RWPE2 (cell line): ENCODE results near the gene ATP6V0E1.

ENCODE experiments used
- ATAC-seq: fragments of 200-7000 bp; cut with Tn5 transposase; 3 replicates; pipeline ENCODE4 v1.9.1; 2021; ENCODE audit warnings: low read depth
- DNase-seq: peaks from one replicate; pipeline ENCODE4 v3.0.0-alpha.2; 2020; ENCODE audit warnings: low spot score
- H3K27ac ChIP-seq: fragments of 450-650 bp; 2 replicates; pipeline ENCODE4 v1.5.1; 2017; ENCODE audit warnings: mild to moderate bottlenecking; ENCODE audit not compliant: poor library complexity, severe bottlenecking
- H3K27me3 ChIP-seq: fragments of 250-450 bp; sonication (Bioruptor Pico); 2 replicates; pipeline ENCODE4 v1.5.1; 2021; ENCODE audit warnings: mild to moderate bottlenecking, moderate library complexity; ENCODE audit not compliant: insufficient read depth, poor library complexity, severe bottlenecking
- H3K36me3 ChIP-seq: fragments of 250-450 bp; sonication (Bioruptor Pico); 2 replicates; pipeline ENCODE4 v1.5.1; 2020; ENCODE audit warnings: low read depth, mild to moderate bottlenecking, moderate library complexity
- H3K4me1 ChIP-seq: fragments of 250-450 bp; sonication (Bioruptor Pico); 2 replicates; pipeline ENCODE4 v1.5.1; 2021; ENCODE audit warnings: mild to moderate bottlenecking, moderate library complexity; ENCODE audit not compliant: insufficient read depth, poor library complexity, severe bottlenecking
- H3K4me3 ChIP-seq: fragments of 250-450 bp; sonication (Bioruptor Pico); 2 replicates; pipeline ENCODE4 v1.5.1; 2021; ENCODE audit warnings: mild to moderate bottlenecking, moderate library complexity; ENCODE audit not compliant: severe bottlenecking
- H3K9me3 ChIP-seq: fragments of 250-450 bp; sonication (Bioruptor Pico); 2 replicates; pipeline ENCODE4 v1.5.1; 2021; ENCODE audit warnings: mild to moderate bottlenecking, moderate library complexity; ENCODE audit not compliant: severe bottlenecking
- TF ChIP-seq, protein P1 (sequence below): fragments of 450-650 bp; IDR thresholded peaks from one replicate; pipeline ENCODE4 v1.5.1; 2017; ENCODE audit warnings: mild to moderate bottlenecking, moderate library complexity; ENCODE audit not compliant: poor library complexity, severe bottlenecking

Gene ATP6V0E1

DNA sequence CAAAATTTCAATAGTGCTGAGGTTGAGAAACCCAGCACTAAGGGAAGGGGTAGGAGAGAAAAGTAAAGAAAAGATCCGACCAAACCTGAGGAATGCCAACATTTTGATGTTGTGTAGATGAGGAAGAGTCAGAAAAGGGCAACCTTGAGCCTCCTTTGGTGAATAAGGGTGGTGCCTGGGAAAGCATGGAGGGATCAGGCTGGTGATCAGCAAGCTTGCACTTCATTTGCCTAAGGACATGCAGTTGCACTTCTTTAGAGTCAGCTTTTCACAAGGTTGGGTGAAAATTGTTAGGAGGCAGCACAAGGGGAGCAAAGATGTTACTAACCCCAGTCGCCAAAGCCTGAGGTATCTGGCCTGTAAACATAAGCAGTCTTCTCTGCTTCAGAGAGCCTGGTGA, 20.4 kb downstream of the ATP6V0E1 start:
- Histone ChIP-seq H3K4me3 (no peak overlapping the region), H3K27ac (no peak overlapping the region), H3K9me3 (no peaks in the 10 kb centered on the region), H3K4me1 (peaks cover 14% of the 10 kb centered on the region), H3K27me3 (no peaks in the 10 kb centered on the region), H3K36me3 (0 out of 2 replicates have a peak, but pooled peaks cover 7% of the 10 kb centered on the region)
- TF ChIP-seq, protein P1, sequence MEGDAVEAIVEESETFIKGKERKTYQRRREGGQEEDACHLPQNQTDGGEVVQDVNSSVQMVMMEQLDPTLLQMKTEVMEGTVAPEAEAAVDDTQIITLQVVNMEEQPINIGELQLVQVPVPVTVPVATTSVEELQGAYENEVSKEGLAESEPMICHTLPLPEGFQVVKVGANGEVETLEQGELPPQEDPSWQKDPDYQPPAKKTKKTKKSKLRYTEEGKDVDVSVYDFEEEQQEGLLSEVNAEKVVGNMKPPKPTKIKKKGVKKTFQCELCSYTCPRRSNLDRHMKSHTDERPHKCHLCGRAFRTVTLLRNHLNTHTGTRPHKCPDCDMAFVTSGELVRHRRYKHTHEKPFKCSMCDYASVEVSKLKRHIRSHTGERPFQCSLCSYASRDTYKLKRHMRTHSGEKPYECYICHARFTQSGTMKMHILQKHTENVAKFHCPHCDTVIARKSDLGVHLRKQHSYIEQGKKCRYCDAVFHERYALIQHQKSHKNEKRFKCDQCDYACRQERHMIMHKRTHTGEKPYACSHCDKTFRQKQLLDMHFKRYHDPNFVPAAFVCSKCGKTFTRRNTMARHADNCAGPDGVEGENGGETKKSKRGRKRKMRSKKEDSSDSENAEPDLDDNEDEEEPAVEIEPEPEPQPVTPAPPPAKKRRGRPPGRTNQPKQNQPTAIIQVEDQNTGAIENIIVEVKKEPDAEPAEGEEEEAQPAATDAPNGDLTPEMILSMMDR: no peak
- DNase-seq (no peak), ATAC-seq (no peak)

DNA sequence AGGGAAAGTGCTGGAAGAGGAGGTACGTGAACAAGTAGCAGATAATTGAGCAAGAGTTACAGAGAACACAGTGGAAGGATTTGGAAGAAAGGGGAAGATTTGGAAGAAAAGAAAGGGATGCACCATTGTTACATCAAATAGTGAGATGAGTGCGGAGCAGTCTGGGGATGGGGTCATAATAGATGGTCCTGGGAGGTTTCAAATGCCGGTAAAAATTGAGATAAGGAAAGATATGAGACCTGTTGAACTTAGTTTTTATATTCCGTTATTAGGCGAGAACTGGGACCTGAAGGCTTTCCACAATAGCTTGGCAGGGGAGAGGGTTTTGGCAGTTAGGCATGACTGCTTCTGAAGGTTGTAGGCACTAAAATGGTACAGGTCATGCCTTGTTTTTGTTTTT, 20.9 kb downstream of the ATP6V0E1 start:
- DNase-seq: no peak
- ATAC-seq: no peak
- peaks cover 9% of the 10 kb centered on the region for H3K4me1 ChIP-seq
- no peak overlapping the region for H3K4me3 ChIP-seq
- no peak overlapping the region for H3K27ac ChIP-seq
- no peaks in the 10 kb centered on the region for H3K27me3 ChIP-seq
- no peaks in the 10 kb centered on the region for H3K9me3 ChIP-seq
- 0 out of 2 replicates have a peak, but pooled peaks cover 7% of the 10 kb centered on the region for H3K36me3 ChIP-seq
- TF ChIP-seq, protein P1: no peak

DNA sequence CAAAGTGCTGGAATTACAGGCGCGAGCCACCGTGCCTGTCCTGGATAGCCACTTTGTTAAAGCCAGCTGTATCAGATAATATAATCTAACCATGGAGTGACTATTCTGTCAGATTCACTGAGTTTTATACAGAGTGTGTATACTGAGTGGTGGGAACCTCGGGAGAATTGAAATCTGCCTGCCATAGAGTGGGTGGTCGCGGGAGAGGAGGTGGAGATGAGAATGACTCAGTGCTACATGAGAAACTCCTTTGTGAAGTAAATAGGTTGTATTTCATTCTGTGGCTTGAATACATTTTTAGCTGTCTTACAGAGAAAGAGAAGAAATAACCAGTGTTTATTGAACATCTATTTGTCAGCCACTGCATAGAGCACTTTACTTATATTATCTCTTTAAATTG, 26.4 kb downstream of the ATP6V0E1 start:
- DNase-seq: no peak
- H3K36me3 ChIP-seq: no peaks in the 10 kb centered on the region
- TF ChIP-seq, protein P1: no peak
- peaks cover 11% of the 10 kb centered on the region for H3K4me1 ChIP-seq
- H3K4me3 ChIP-seq: no peak overlapping the region
- no peak overlapping the region for H3K27ac ChIP-seq
- no peaks in the 10 kb centered on the region for H3K27me3 ChIP-seq
- no peaks in the 10 kb centered on the region for H3K9me3 ChIP-seq
- ATAC-seq: peak; percentile 53; the same call in 2 of the 3 replicates

DNA sequence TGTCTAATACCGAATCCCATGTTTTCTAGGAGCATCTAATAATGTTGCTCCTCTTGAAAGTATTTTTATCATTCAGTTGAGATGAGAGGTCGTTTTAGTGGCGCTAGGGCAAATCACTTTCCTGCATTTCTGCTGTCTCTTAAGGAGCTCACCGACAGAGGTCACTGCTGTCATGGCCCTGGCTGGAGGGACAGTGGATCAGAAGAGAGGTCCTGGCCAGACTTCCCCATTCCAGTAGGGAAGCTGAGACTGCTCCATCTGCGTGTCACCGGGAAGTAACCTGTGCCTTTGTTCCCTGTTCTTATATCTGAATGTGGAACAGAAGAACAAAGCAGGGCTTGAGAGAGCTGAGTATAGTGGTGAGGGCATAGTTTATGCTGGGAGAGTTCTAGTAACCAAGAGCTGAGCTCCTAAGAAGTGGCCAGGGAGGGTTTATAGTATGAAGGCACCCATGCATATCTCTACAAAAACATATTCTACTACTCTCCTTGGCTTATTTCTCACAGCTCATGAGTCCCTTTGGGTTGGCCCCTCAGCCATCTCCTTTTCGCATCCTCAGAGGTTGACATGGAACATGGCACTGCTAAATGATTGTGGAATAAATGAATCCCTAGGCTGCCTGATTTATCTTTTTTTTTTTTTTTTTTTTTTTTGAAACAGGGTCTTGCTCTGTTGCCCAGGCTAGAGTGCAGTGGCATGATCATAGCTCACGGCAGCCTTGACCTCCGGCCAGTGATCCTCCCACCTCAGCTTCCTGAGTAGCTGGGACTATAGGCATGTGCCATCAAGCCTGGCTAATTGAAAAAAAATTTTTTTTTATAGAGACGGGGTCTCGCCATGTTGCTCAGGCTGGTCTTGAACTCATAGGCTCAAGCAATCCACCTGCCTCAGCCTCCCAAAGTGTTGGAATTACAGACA, 27.2 kb downstream of the ATP6V0E1 start:
- H3K36me3 ChIP-seq: no peaks in the 10 kb centered on the region
- no peaks in the 10 kb centered on the region for H3K27me3 ChIP-seq
- ATAC-seq: peak; percentile 34; the same call in 2 of the 3 replicates
- no peak for DNase-seq
- peaks cover 15% of the 10 kb centered on the region for H3K4me1 ChIP-seq
- peak overlapping the region; percentile 33 for H3K27ac ChIP-seq
- no peaks in the 10 kb centered on the region for H3K9me3 ChIP-seq
- TF ChIP-seq, protein P1: peak; percentile 31
- H3K4me3 ChIP-seq: no peak overlapping the region

DNA sequence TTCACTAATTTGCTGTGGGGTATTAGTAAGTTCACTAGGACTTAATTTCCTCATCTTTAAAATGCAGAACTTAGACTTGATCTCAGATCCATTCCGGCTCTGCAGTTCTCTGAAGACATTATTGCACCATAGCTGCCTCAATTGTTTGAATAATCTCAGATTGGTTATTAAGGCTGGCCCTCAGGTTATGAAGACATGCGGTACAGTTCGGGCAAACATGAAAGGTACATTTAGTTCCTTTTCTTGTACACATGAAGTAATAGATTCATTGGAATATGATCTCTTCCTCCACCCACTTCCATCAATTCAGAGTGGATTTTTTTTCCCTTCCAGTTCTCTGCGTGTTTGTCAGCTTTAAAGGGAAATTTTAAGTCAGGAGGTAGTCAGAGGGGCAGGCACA, 28.0 kb downstream of the ATP6V0E1 start:
- Histone ChIP-seq H3K9me3 (no peaks in the 10 kb centered on the region), H3K4me3 (no peak overlapping the region), H3K27me3 (no peaks in the 10 kb centered on the region), H3K36me3 (no peaks in the 10 kb centered on the region), H3K27ac (peak overlapping the region; percentile 33), H3K4me1 (peaks cover 23% of the 10 kb centered on the region)
- DNase-seq: no peak
- TF ChIP-seq, protein P1: no peak
- peak; percentile 57 for ATAC-seq
